ENCODE results near the gene PLCB2. TPM values are rescaled to one million over a fixed set of nuclear protein-coding genes. Genes with fewer than 3 reads are reported as not detected.

Gene PLCB2
- polyA plus RNA-seq, 1 of the 3 experiments (the other 2 are of a cell fraction), result 0.15 TPM

GRCh38 chr15:40271685-40272484, 35.9 kb downstream of the PLCB2 start:
- no peak for TF ChIP-seq JUND (IDR thresholded peaks at IDR 0.05)
- no peak for TF ChIP-seq FOXM1 (IDR thresholded peaks at IDR 0.05; ENCODE audit: low read depth)
- TF ChIP-seq NFIC (IDR thresholded peaks at IDR 0.05; ENCODE audit: borderline replicate concordance), result no peak
- no peak for TF ChIP-seq RXRA (IDR thresholded peaks at IDR 0.05; ENCODE audit: borderline replicate concordance, low read depth)
- TF ChIP-seq TEAD4 (IDR thresholded peaks at IDR 0.05; ENCODE audit: borderline replicate concordance, insufficient read depth), result no peak
- no peak for TF ChIP-seq MXI1 (IDR thresholded peaks at IDR 0.05; ENCODE audit: low read depth, low read length)
- TF ChIP-seq NRF1 (IDR thresholded peaks at IDR 0.05; ENCODE audit: low read depth, low read length), result no peak
- no peak for TF ChIP-seq USF2 (IDR thresholded peaks at IDR 0.05; ENCODE audit: borderline replicate concordance, low read depth, low read length)
- no peak for TF ChIP-seq ELF1 (IDR thresholded peaks at IDR 0.05)
- TF ChIP-seq, protein P1, sequence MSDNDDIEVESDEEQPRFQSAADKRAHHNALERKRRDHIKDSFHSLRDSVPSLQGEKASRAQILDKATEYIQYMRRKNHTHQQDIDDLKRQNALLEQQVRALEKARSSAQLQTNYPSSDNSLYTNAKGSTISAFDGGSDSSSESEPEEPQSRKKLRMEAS (IDR thresholded peaks at IDR 0.05; ENCODE audit: low read depth), result no peak
- TF ChIP-seq SMC3 (IDR thresholded peaks at IDR 0.05; ENCODE audit: low read depth, low read length), result no peak
- no peak for TF ChIP-seq SIN3A (IDR thresholded peaks at IDR 0.05; ENCODE audit: borderline replicate concordance, low read depth, low read length)
- no peak for TF ChIP-seq MEF2A (IDR thresholded peaks at IDR 0.05; ENCODE audit: borderline replicate concordance, low read depth)
- H3K27me3 ChIP-seq (ENCODE audit: insufficient read depth), result no peaks in the 10 kb centered on the region
- no peaks in the 10 kb centered on the region for H3K9me2 ChIP-seq
- H3K9me3 ChIP-seq, result no peaks in the 10 kb centered on the region
- H3K4me2 ChIP-seq, result no peak overlapping the region
- H3K79me2 ChIP-seq (ENCODE audit: insufficient read depth), result no peaks in the 10 kb centered on the region
- H2AFZ ChIP-seq (ENCODE audit: low read depth), result no peak overlapping the region
- WGBS (ENCODE audit: low lambda C conversion rate), result 92% methylated on average over 12 of the region's 25 CpGs
- no peaks in the 10 kb centered on the region for H3F3A ChIP-seq (replicated peaks; ENCODE audit: insufficient read depth)
- ChIA-PET CTCF (interaction anchor here (0.9 to 25.6 kb wide), 9 partner anchors 9 to 234 kb away, joined by 3 to 868 read pairs (median 184); partner anchors contain the start of genes ANKRD63, CCDC9B, INAFM2 and PAK6), POLR2A (no interaction called here)
- H3K36me3 ChIP-seq (replicated peaks in 1 of 2; ENCODE audit: control insufficient read depth in 1 of 2, insufficient read depth in 2 of 2, low read length in 1 of 2), result no peaks in the 10 kb centered on the region
- no peak overlapping the region for H3K27ac ChIP-seq (ENCODE audit: low read depth in 2 of 2, low read length in 1 of 2)
- no peak for DNase-seq
- no peak overlapping the region for H3K4me3 ChIP-seq (ENCODE audit: low read depth in 2 of 2, low read length in 1 of 2)
- H4K20me1 ChIP-seq (ENCODE audit: insufficient read depth), result no peaks in the 10 kb centered on the region
- no peak overlapping the region for H3K9ac ChIP-seq
- H3K4me1 ChIP-seq (ENCODE audit: control insufficient read depth in 1 of 2, insufficient read depth in 2 of 2, low read depth in 1 of 2, low read length in 1 of 2), result peaks cover 0 to 2% of the 10 kb centered on the region in 2 experiments; a peak in 1 of 4 replicates

DNA sequence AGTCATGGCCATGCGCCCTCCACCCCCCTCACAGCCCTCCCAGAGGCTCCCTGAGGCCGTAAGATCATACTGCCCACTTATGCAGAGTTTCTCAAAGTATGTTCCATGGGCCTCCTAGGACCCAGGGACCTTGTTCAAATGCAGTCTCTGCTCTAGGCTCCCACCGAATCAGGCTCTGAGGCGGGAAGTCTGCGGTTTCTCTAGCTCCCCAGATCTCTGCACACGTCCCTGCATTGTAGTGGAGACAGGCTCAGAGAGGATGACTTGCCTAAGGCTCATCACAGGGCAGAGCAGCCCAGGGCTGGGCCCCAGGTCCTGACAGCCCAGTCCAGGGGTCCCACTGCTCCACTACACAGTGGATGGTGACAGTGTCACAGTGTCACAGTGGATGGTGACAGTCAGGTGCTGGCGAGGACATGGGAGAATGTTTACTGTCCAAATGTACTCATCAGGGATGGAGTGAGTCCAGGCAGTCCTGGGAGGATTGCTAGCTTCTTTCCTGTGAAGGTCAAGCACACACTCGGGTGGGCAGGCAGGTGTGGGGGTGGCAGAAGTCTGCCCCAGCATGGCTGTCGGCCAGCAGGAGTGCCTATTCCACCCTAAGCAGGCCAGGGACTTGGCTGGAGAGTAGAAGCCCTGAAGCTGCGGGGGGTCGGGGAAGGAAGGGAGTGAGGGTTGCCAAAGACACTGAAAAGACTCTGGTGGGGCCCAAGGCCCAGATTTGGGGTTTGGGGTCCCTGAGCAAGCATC, 37.3 kb downstream of the PLCB2 start:
- H3K9ac ChIP-seq, result no peak overlapping the region
- CTCF ChIA-PET, result interaction anchor here (0.6 to 25.6 kb wide), 7 partner anchors 9 to 225 kb away, joined by 3 to 868 read pairs (median 210); partner anchors contain the start of genes ANKRD63, INAFM2, PAK6 and PLCB2
- no peaks in the 10 kb centered on the region for H4K20me1 ChIP-seq (ENCODE audit: insufficient read depth)
- POLR2A ChIA-PET, result no interaction called here
- H3F3A ChIP-seq (replicated peaks; ENCODE audit: insufficient read depth), result no peaks in the 10 kb centered on the region
- H3K4me1 ChIP-seq (ENCODE audit: control insufficient read depth in 1 of 2, insufficient read depth in 2 of 2, low read depth in 1 of 2, low read length in 1 of 2), result peaks cover 0 to 2% of the 10 kb centered on the region in 2 experiments; a peak in 1 of 4 replicates
- no peak overlapping the region for H3K4me3 ChIP-seq (ENCODE audit: low read depth in 2 of 2, low read length in 1 of 2)
- H2AFZ ChIP-seq (ENCODE audit: low read depth), result no peak overlapping the region
- no peak overlapping the region for H3K27ac ChIP-seq (ENCODE audit: low read depth in 2 of 2, low read length in 1 of 2)
- H3K27me3 ChIP-seq (ENCODE audit: insufficient read depth), result no peaks in the 10 kb centered on the region
- no peaks in the 10 kb centered on the region for H3K9me2 ChIP-seq
- H3K79me2 ChIP-seq (ENCODE audit: insufficient read depth), result no peaks in the 10 kb centered on the region
- no peaks in the 10 kb centered on the region for H3K36me3 ChIP-seq (replicated peaks in 1 of 2; ENCODE audit: control insufficient read depth in 1 of 2, insufficient read depth in 2 of 2, low read length in 1 of 2)
- H3K9me3 ChIP-seq, result no peaks in the 10 kb centered on the region
- H3K4me2 ChIP-seq, result no peak overlapping the region
- DNase-seq, result no peak
- WGBS (ENCODE audit: low lambda C conversion rate), result 73% methylated on average over 5 of the region's 11 CpGs
- no peak for TF ChIP-seq USF2 (IDR thresholded peaks at IDR 0.05; ENCODE audit: borderline replicate concordance, low read depth, low read length)
- TF ChIP-seq PBX3 (IDR thresholded peaks at IDR 0.05), result no peak
- no peak for TF ChIP-seq EZH2phosphoT487 (IDR thresholded peaks at IDR 0.05; ENCODE audit: borderline replicate concordance, low read depth)
- no peak for TF ChIP-seq ELF1 (IDR thresholded peaks at IDR 0.05)
- TF ChIP-seq GABPA (IDR thresholded peaks at IDR 0.05; ENCODE audit: low read depth), result no peak
- no peak for TF ChIP-seq NFIC (IDR thresholded peaks at IDR 0.05; ENCODE audit: borderline replicate concordance)
- TF ChIP-seq RAD21 (IDR thresholded peaks at IDR 0.05; ENCODE audit: low read length), result no peak
- TF ChIP-seq, protein P2, sequence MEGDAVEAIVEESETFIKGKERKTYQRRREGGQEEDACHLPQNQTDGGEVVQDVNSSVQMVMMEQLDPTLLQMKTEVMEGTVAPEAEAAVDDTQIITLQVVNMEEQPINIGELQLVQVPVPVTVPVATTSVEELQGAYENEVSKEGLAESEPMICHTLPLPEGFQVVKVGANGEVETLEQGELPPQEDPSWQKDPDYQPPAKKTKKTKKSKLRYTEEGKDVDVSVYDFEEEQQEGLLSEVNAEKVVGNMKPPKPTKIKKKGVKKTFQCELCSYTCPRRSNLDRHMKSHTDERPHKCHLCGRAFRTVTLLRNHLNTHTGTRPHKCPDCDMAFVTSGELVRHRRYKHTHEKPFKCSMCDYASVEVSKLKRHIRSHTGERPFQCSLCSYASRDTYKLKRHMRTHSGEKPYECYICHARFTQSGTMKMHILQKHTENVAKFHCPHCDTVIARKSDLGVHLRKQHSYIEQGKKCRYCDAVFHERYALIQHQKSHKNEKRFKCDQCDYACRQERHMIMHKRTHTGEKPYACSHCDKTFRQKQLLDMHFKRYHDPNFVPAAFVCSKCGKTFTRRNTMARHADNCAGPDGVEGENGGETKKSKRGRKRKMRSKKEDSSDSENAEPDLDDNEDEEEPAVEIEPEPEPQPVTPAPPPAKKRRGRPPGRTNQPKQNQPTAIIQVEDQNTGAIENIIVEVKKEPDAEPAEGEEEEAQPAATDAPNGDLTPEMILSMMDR (IDR thresholded peaks at IDR 0.05), result no peak
- TF ChIP-seq RFX5 (IDR thresholded peaks at IDR 0.05; ENCODE audit: low read length), result no peak
- TF ChIP-seq, protein P1 (IDR thresholded peaks at IDR 0.05; ENCODE audit: low read depth), result no peak

Measured in SK-N-SH (cell line).